Measurements from ENCODE around the gene ZNF835. TPM values are rescaled to one million over a fixed set of nuclear protein-coding genes. Genes with fewer than 3 reads are reported as not detected.

Gene ZNF835
- total and polyA plus RNA-seq, 3 experiments from 2014 or later = 1.3 to 4.7 (median 4.1) TPM

- H3K27me3 ChIP-seq (ENCODE audit: insufficient read depth, low read length, poor library complexity, severe bottlenecking) = no peaks in the 10 kb centered on the region
- H3K4me1 Mint-ChIP-seq = no peaks in the 10 kb centered on the region
- ChIA-PET CTCF (no interaction called here), POLR2A (no interaction called here)
- H3K27me3 Mint-ChIP-seq = no peaks in the 10 kb centered on the region
- DNase-seq = no peak
- no peaks in the 10 kb centered on the region for H3K36me3 ChIP-seq (ENCODE audit: insufficient read depth, low read length)
- no peak overlapping the region for H3K4me3 ChIP-seq (ENCODE audit: low read length)
- no peak overlapping the region for H3K4me3 Mint-ChIP-seq
- no peak overlapping the region for H3K27ac Mint-ChIP-seq
- no peaks in the 10 kb centered on the region for H3K4me1 ChIP-seq (ENCODE audit: insufficient read depth, low read length)
- peaks cover 6 to 16% (median 7%) of the 10 kb centered on the region in 3 donors for H3K36me3 Mint-ChIP-seq
- peaks cover 16% of the 10 kb centered on the region for H3K9me3 ChIP-seq (ENCODE audit: low read length)
- H3K9me3 Mint-ChIP-seq = peaks cover 16 to 67% (median 41%) of the 10 kb centered on the region in 5 donors
- H3K27ac ChIP-seq (ENCODE audit: low read depth, low read length) = no peak overlapping the region
Observed at GRCh38 chr19:56660381-56661107, 11.0 kb downstream of the ZNF835 start.

GRCh38 chr19:56654151-56654550 lies 17.4 kb downstream of the ZNF835 start:
- H3K27ac Mint-ChIP-seq = no peak overlapping the region
- Histone ChIP-seq H3K27me3 (ENCODE audit: insufficient read depth, low read length, poor library complexity, severe bottlenecking) (no peaks in the 10 kb centered on the region), H3K4me3 (ENCODE audit: low read length) (no peak overlapping the region), H3K9me3 (ENCODE audit: low read length) (no peaks in the 10 kb centered on the region), H3K36me3 (ENCODE audit: insufficient read depth, low read length) (no peaks in the 10 kb centered on the region), H3K27ac (ENCODE audit: low read depth, low read length) (no peak overlapping the region), H3K4me1 (ENCODE audit: insufficient read depth, low read length) (no peaks in the 10 kb centered on the region)
- peaks cover 0 to 2% of the 10 kb centered on the region in 2 donors for H3K27me3 Mint-ChIP-seq
- no peaks in the 10 kb centered on the region for H3K4me1 Mint-ChIP-seq
- H3K36me3 Mint-ChIP-seq = peaks cover 1 to 11% (median 3%) of the 10 kb centered on the region in 3 donors
- POLR2A ChIA-PET = no interaction called here
- peaks cover 25 to 81% (median 55%) of the 10 kb centered on the region in 5 donors for H3K9me3 Mint-ChIP-seq
- DNase-seq = no peak
- CTCF ChIA-PET = no interaction called here
- H3K4me3 Mint-ChIP-seq = peak overlapping the region in 1 of 7 donors; percentile 0

DNA sequence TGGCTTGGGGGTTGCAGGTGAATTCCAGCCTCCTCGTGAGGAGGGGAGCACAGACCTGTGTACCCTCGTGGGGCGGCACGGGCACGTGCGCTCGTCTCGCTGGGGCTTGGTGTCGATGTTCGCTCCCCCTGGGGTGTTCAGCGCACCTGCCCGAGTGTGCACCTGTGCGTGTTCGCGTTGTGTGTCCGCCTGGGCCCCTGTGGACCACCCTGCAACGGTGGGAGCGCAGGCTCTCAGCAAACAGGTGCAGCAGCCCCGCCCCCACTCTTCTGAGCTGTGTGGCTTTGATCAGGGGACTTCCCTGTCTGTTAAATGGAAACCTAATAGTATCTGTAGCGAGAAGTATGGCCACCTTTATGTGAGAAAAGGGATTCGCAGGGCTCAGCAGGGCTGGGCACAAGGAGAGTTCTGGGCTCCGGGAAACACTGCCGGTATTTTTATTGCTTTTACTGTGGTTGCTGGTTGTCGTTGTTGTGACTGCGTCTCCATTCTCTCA lies 28.0 kb downstream of the ZNF835 start:
- no peaks in the 10 kb centered on the region for H3K27me3 ChIP-seq (ENCODE audit: insufficient read depth, low read length, poor library complexity, severe bottlenecking)
- Mint-ChIP-seq H3K9me3 (peaks cover 28 to 76% (median 71%) of the 10 kb centered on the region in 5 donors), H3K4me3 (no peak overlapping the region), H3K4me1 (no peaks in the 10 kb centered on the region), H3K27me3 (peaks cover 16 to 17% of the 10 kb centered on the region in 2 donors), H3K36me3 (peaks cover 4 to 46% (median 5%) of the 10 kb centered on the region in 3 donors), H3K27ac (no peak overlapping the region)
- no peaks in the 10 kb centered on the region for H3K4me1 ChIP-seq (ENCODE audit: insufficient read depth, low read length)
- no peak for DNase-seq
- peaks cover 23% of the 10 kb centered on the region for H3K9me3 ChIP-seq (ENCODE audit: low read length)
- no peak overlapping the region for H3K4me3 ChIP-seq (ENCODE audit: low read length)
- H3K27ac ChIP-seq (ENCODE audit: low read depth, low read length) = no peak overlapping the region
- CTCF ChIA-PET = no interaction called here
- POLR2A ChIA-PET = no interaction called here
- no peaks in the 10 kb centered on the region for H3K36me3 ChIP-seq (ENCODE audit: insufficient read depth, low read length)

- Histone ChIP-seq H3K9me3 (ENCODE audit: low read length) (peaks cover 19% of the 10 kb centered on the region), H3K36me3 (ENCODE audit: insufficient read depth, low read length) (no peaks in the 10 kb centered on the region), H3K4me1 (ENCODE audit: insufficient read depth, low read length) (no peaks in the 10 kb centered on the region), H3K4me3 (ENCODE audit: low read length) (no peak within 1 kb of the TSS), H3K27me3 (ENCODE audit: insufficient read depth, low read length, poor library complexity, severe bottlenecking) (no peaks in the 10 kb centered on the region), H3K27ac (ENCODE audit: low read depth, low read length) (no peak within 1 kb of the TSS)
- no peak within 1 kb of the TSS for H3K27ac Mint-ChIP-seq
- H3K36me3 Mint-ChIP-seq = peaks cover 4 to 41% (median 5%) of the 10 kb centered on the region in 3 donors
- no peak for DNase-seq
- H3K27me3 Mint-ChIP-seq = peaks cover 16 to 17% of the 10 kb centered on the region in 2 donors
- H3K4me1 Mint-ChIP-seq = no peaks in the 10 kb centered on the region
- ChIA-PET CTCF (no interaction called here), POLR2A (no interaction called here)
- H3K4me3 Mint-ChIP-seq = no peak within 1 kb of the TSS
- peaks cover 30 to 76% (median 71%) of the 10 kb centered on the region in 5 donors for H3K9me3 Mint-ChIP-seq
Observed at GRCh38 chr19:56642711-56643459, 28.7 kb downstream of the ZNF835 start, which contains the start of gene SMIM17. TSS of gene SMIM17 (plus strand) at chr19:56643159. CDS start at chr19:56645668, 2,509 bp downstream.

GRCh38 chr19:56639217-56639616 lies 32.3 kb downstream of the ZNF835 start:
- POLR2A ChIA-PET = no interaction called here
- Histone ChIP-seq H3K4me1 (ENCODE audit: insufficient read depth, low read length) (no peaks in the 10 kb centered on the region), H3K27ac (ENCODE audit: low read depth, low read length) (no peak overlapping the region), H3K4me3 (ENCODE audit: low read length) (no peak overlapping the region), H3K27me3 (ENCODE audit: insufficient read depth, low read length, poor library complexity, severe bottlenecking) (no peaks in the 10 kb centered on the region), H3K9me3 (ENCODE audit: low read length) (peaks cover 13% of the 10 kb centered on the region), H3K36me3 (ENCODE audit: insufficient read depth, low read length) (no peaks in the 10 kb centered on the region)
- Mint-ChIP-seq H3K36me3 (peaks cover 4 to 25% (median 7%) of the 10 kb centered on the region in 3 donors), H3K9me3 (peaks cover 42 to 79% (median 60%) of the 10 kb centered on the region in 5 donors), H3K27ac (no peak overlapping the region), H3K27me3 (peaks cover 4 to 13% of the 10 kb centered on the region in 2 donors), H3K4me1 (no peaks in the 10 kb centered on the region), H3K4me3 (no peak overlapping the region)
- DNase-seq = no peak
- CTCF ChIA-PET = no interaction called here

- Mint-ChIP-seq H3K36me3 (peaks cover 3 to 23% (median 5%) of the 10 kb centered on the region in 3 donors), H3K27me3 (peaks cover 4 to 5% of the 10 kb centered on the region in 2 donors), H3K4me1 (no peaks in the 10 kb centered on the region), H3K9me3 (peaks cover 46 to 82% (median 60%) of the 10 kb centered on the region in 5 donors), H3K27ac (no peak overlapping the region), H3K4me3 (no peak overlapping the region)
- no peaks in the 10 kb centered on the region for H3K27me3 ChIP-seq (ENCODE audit: insufficient read depth, low read length, poor library complexity, severe bottlenecking)
- H3K27ac ChIP-seq (ENCODE audit: low read depth, low read length) = no peak overlapping the region
- H3K4me1 ChIP-seq (ENCODE audit: insufficient read depth, low read length) = no peaks in the 10 kb centered on the region
- H3K36me3 ChIP-seq (ENCODE audit: insufficient read depth, low read length) = no peaks in the 10 kb centered on the region
- POLR2A ChIA-PET = no interaction called here
- CTCF ChIA-PET = no interaction called here
- no peak overlapping the region for H3K4me3 ChIP-seq (ENCODE audit: low read length)
- peak in 1 of 5 donors; percentile 51 for DNase-seq
- peaks cover 17% of the 10 kb centered on the region for H3K9me3 ChIP-seq (ENCODE audit: low read length)
Observed at GRCh38 chr19:56637976-56638555, 33.5 kb downstream of the ZNF835 start.

- peaks cover 21% of the 10 kb centered on the region for H3K9me3 ChIP-seq (ENCODE audit: low read length)
- no peaks in the 10 kb centered on the region for H3K4me1 ChIP-seq (ENCODE audit: insufficient read depth, low read length)
- Mint-ChIP-seq H3K9me3 (peaks cover 42 to 90% (median 68%) of the 10 kb centered on the region in 5 donors), H3K27me3 (no peaks in the 10 kb centered on the region), H3K36me3 (peaks cover 4 to 28% (median 7%) of the 10 kb centered on the region in 3 donors), H3K27ac (no peak overlapping the region), H3K4me1 (no peaks in the 10 kb centered on the region), H3K4me3 (no peak overlapping the region)
- no peaks in the 10 kb centered on the region for H3K27me3 ChIP-seq (ENCODE audit: insufficient read depth, low read length, poor library complexity, severe bottlenecking)
- ChIA-PET POLR2A (no interaction called here), CTCF (no interaction called here)
- DNase-seq = no peak
- no peak overlapping the region for H3K4me3 ChIP-seq (ENCODE audit: low read length)
- no peaks in the 10 kb centered on the region for H3K36me3 ChIP-seq (ENCODE audit: insufficient read depth, low read length)
- no peak overlapping the region for H3K27ac ChIP-seq (ENCODE audit: low read depth, low read length)
Observed at GRCh38 chr19:56633021-56633420, 38.5 kb downstream of the ZNF835 start.

- ChIA-PET POLR2A (no interaction called here), CTCF (no interaction called here)
- Mint-ChIP-seq H3K4me1 (no peaks in the 10 kb centered on the region), H3K4me3 (no peak overlapping the region), H3K36me3 (peaks cover 22 to 57% (median 48%) of the 10 kb centered on the region in 3 donors), H3K27me3 (no peaks in the 10 kb centered on the region), H3K27ac (no peak overlapping the region), H3K9me3 (peaks cover 39 to 90% (median 73%) of the 10 kb centered on the region in 5 donors)
- Histone ChIP-seq H3K27ac (ENCODE audit: low read depth, low read length) (no peak overlapping the region), H3K9me3 (ENCODE audit: low read length) (peaks cover 45% of the 10 kb centered on the region), H3K4me1 (ENCODE audit: insufficient read depth, low read length) (no peaks in the 10 kb centered on the region), H3K27me3 (ENCODE audit: insufficient read depth, low read length, poor library complexity, severe bottlenecking) (no peaks in the 10 kb centered on the region), H3K36me3 (ENCODE audit: insufficient read depth, low read length) (peaks cover 19% of the 10 kb centered on the region), H3K4me3 (ENCODE audit: low read length) (no peak overlapping the region)
- DNase-seq = no peak
Observed at GRCh38 chr19:56625708-56626107, 45.8 kb downstream of the ZNF835 start.

Data from CD8-positive, alpha-beta memory T cell (primary cell).